BE2C (cell line): ENCODE data around the gene DVL1.

Source experiments
- DNase-seq: peaks from one replicate; pipeline ENCODE4 v3.0.0-alpha.2; 2020
- H3K27me3 ChIP-seq: fragments of 250-450 bp; sonication (Bioruptor Pico); 2 replicates; pipeline ENCODE4 v1.5.1; 2020; ENCODE audit warnings: mild to moderate bottlenecking
- H3K36me3 ChIP-seq: fragments of 250-450 bp; sonication (Bioruptor Pico); 2 replicates; pipeline ENCODE4 v1.5.1; 2020; ENCODE audit warnings: mild to moderate bottlenecking
- H3K4me1 ChIP-seq: fragments of 250-450 bp; sonication (Bioruptor Pico); 2 replicates; pipeline ENCODE4 v1.5.1; 2020
- H3K4me3 ChIP-seq: 2 replicates; pipeline ENCODE4 v1.5.1; 2011; ENCODE audit warnings: low read depth, low read length
- H3K9me3 ChIP-seq: fragments of 250-450 bp; sonication (Bioruptor Pico); 2 replicates; pipeline ENCODE4 v1.5.1; 2020
- TF ChIP-seq, protein P1 (sequence below): IDR thresholded peaks from 2 replicates; pipeline ENCODE4 v1.5.1; 2012; ENCODE audit warnings: mild to moderate bottlenecking, low read depth, low read length

The DVL1 gene

GRCh38 chr1:1381294-1381693, 32.1 kb upstream of the DVL1 start:
- Histone ChIP-seq H3K4me3 (no peak overlapping the region), H3K4me1 (no peaks in the 10 kb centered on the region), H3K9me3 (no peaks in the 10 kb centered on the region), H3K27me3 (no peaks in the 10 kb centered on the region), H3K36me3 (peaks cover 13% of the 10 kb centered on the region)
- TF ChIP-seq, protein P1, sequence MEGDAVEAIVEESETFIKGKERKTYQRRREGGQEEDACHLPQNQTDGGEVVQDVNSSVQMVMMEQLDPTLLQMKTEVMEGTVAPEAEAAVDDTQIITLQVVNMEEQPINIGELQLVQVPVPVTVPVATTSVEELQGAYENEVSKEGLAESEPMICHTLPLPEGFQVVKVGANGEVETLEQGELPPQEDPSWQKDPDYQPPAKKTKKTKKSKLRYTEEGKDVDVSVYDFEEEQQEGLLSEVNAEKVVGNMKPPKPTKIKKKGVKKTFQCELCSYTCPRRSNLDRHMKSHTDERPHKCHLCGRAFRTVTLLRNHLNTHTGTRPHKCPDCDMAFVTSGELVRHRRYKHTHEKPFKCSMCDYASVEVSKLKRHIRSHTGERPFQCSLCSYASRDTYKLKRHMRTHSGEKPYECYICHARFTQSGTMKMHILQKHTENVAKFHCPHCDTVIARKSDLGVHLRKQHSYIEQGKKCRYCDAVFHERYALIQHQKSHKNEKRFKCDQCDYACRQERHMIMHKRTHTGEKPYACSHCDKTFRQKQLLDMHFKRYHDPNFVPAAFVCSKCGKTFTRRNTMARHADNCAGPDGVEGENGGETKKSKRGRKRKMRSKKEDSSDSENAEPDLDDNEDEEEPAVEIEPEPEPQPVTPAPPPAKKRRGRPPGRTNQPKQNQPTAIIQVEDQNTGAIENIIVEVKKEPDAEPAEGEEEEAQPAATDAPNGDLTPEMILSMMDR = no peak
- DNase-seq = no peak

DNA sequence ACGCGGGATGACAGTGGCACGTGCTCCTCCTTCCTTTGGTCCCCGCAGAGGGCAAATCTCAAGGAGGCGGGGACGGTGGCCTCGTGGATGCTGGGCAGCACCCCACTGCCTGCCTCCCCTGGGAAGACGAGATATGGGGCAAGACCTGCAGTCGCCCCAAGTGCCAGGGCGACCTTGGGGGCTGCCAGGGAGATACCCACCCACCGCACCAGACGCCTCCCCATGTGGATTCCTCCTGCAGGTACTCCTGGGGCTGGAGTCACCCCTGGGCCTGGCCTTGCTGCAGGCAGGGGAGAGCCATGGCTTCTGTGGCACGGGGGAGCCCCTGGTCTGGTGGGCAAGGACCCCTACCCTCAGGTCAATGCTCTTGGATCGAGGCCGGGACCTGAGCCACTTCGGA, 31.6 kb upstream of the DVL1 start:
- TF ChIP-seq, protein P1 = no peak
- no peak overlapping the region for H3K4me3 ChIP-seq
- H3K36me3 ChIP-seq = peaks cover 9% of the 10 kb centered on the region
- H3K4me1 ChIP-seq = no peaks in the 10 kb centered on the region
- DNase-seq = no peak
- H3K27me3 ChIP-seq = no peaks in the 10 kb centered on the region
- no peaks in the 10 kb centered on the region for H3K9me3 ChIP-seq

DNA sequence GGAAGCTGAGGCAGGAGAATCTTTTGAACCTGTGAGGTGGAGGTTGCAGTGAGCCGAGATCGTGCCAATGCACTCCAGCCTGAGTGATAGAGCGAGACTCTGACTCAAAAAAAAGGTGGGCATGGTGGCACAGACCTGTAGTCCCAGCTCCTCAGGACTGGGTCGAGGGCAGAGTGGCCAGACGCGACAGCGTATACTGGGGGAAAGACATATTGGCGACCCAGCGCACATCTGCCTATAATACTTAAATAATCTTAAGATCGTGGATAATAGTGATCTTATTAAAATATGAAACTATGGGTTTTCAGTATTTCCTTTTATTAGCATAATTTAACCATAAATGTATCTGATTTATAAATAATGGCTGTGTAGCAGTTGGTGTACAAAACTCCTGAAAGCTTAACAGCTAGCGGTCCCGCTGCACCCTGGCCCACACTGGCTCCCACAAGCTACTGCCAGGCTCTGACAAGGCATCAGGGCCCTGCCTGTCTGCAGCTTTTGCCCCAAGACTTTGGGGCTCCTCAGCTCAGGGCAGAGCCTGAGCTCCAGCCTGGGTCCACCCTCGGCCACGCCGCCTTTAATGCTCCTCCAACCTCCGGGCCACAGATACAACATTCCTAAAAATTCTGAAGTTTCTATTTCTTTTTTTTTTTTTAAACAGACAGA, 28.5 kb upstream of the DVL1 start:
- Histone ChIP-seq H3K9me3 (no peaks in the 10 kb centered on the region), H3K4me3 (no peak overlapping the region), H3K36me3 (peaks cover 15% of the 10 kb centered on the region), H3K27me3 (no peaks in the 10 kb centered on the region), H3K4me1 (no peaks in the 10 kb centered on the region; the same call in 1 of the 2 replicates)
- DNase-seq = no peak
- TF ChIP-seq, protein P1 = no peak

GRCh38 chr1:1376551-1377226, 27.5 kb upstream of the DVL1 start:
- peaks cover 24% of the 10 kb centered on the region for H3K36me3 ChIP-seq
- no peak overlapping the region for H3K4me3 ChIP-seq
- H3K27me3 ChIP-seq = no peaks in the 10 kb centered on the region
- TF ChIP-seq, protein P1 = no peak
- peaks cover 2% of the 10 kb centered on the region; the same call in 1 of the 2 replicates for H3K4me1 ChIP-seq
- no peaks in the 10 kb centered on the region for H3K9me3 ChIP-seq
- no peak for DNase-seq

GRCh38 chr1:1374929-1375662, 25.9 kb upstream of the DVL1 start, which contains the start of gene AURKAIP1:
Gene AURKAIP1, minus strand, starts transcription at chr1:1375207. Its CDS starts 451 bp downstream, at chr1:1374756.
- no peaks in the 10 kb centered on the region for H3K27me3 ChIP-seq
- H3K36me3 ChIP-seq = peaks cover 28% of the 10 kb centered on the region
- TF ChIP-seq, protein P1 = peak; percentile 46
- H3K4me3 ChIP-seq = peak within 1 kb of the TSS; percentile 82
- no peaks in the 10 kb centered on the region for H3K9me3 ChIP-seq
- peaks cover 3% of the 10 kb centered on the region; the same call in 1 of the 2 replicates for H3K4me1 ChIP-seq
- peak; percentile 99 for DNase-seq

GRCh38 chr1:1374589-1374928, 25.3 kb upstream of the DVL1 start:
- peak; percentile 53 for DNase-seq

More at GRCh38 chr1:1374589-1374928, 25.3 kb upstream of the DVL1 start:
- Histone ChIP-seq H3K27me3 (no peaks in the 10 kb centered on the region), H3K4me3 (peak overlapping the region; percentile 82), H3K4me1 (peaks cover 3% of the 10 kb centered on the region; the same call in 1 of the 2 replicates), H3K9me3 (no peaks in the 10 kb centered on the region), H3K36me3 (peaks cover 28% of the 10 kb centered on the region)
- TF ChIP-seq, protein P1 = no peak
